ENCODE measurements around the gene UGT8.
"Not testable (repeated sequence)": the region's sequence is repeated elsewhere in the genome, so short reads cannot be mapped to it uniquely, and the experiment has no call there.

The UGT8 gene

DNA sequence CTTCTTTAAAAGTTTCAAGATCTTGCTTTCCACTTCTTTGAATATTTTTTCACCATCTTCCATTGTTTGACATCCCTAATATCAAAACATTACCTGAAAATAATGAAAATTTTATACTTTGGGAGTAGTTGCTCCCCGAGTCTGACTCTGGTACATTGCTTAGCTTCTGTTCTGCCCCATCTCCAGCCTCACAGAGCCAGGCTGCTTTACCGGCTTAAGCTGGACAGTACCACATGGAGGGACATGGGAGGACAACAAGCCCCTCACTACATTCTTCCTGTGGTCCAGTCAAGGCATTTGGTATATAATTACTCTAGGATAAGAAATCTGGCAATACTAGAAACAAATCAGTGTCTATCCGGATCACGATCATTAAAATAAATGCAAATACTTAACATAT lies 60.2 kb downstream of the UGT8 start:
- Histone ChIP-seq H3K4me3 (replicated peaks; ENCODE audit: insufficient read depth, low read length) (no peak overlapping the region), H3K27me3 (ENCODE audit: insufficient read depth, poor library complexity, severe bottlenecking) (no peaks in the 10 kb centered on the region), H3K27ac (replicated peaks) (no peak overlapping the region)
- TF ChIP-seq POLR2AphosphoS5 (IDR thresholded peaks at IDR 0.05; ENCODE audit: low read depth) (no peak), CTCF (IDR thresholded peaks at IDR 0.05; ENCODE audit: insufficient read depth, low read length) (no peak), REST (IDR thresholded peaks at IDR 0.05; ENCODE audit: insufficient replicate concordance, low read depth) (no peak), SPI1 (IDR thresholded peaks at IDR 0.05; ENCODE audit: borderline replicate concordance, low read depth) (no peak), GABPA (IDR thresholded peaks at IDR 0.05; ENCODE audit: low read depth) (no peak)
- DNase-seq (ENCODE audit: low read depth in 1 of 2, low spot score in 1 of 2): no peak

DNA sequence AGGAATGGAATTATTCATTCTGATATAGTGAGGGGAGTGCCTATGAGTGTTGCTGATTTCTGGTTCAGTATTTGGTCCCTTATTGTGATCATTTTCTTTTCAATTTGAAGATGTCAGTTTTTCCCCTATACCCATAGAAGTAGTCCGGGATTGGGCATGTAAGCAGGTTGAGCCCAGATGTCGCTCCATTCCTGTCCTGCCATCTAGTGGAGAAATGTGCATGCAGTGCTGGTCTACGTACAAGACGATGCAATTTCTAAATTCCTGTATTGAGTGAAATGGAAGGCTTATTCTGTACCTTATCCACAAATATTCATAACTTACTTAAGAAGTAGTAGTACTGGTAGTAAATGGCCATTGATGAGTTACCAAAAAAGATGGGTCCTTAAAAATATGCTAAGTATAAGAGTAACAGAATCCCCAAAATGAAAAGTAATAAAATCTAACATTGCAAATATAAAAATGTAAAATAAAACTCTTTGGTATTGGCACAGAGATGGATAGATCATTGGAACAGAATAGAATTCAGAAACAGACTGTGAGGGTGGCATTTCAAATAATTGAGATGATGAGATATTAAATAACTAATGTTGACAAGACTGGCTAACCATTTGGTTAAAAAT lies 60.9 kb downstream of the UGT8 start:
- Histone ChIP-seq H3K27ac (replicated peaks) (no peak overlapping the region), H3K4me3 (replicated peaks; ENCODE audit: insufficient read depth, low read length) (no peak overlapping the region), H3K27me3 (ENCODE audit: insufficient read depth, poor library complexity, severe bottlenecking) (no peaks in the 10 kb centered on the region)
- DNase-seq (ENCODE audit: low read depth in 1 of 2, low spot score in 1 of 2): peak; percentile 11 to 51
- TF ChIP-seq CTCF (IDR thresholded peaks at IDR 0.05; ENCODE audit: insufficient read depth, low read length) (peak; percentile 90), POLR2AphosphoS5 (IDR thresholded peaks at IDR 0.05; ENCODE audit: low read depth) (no peak)

DNA sequence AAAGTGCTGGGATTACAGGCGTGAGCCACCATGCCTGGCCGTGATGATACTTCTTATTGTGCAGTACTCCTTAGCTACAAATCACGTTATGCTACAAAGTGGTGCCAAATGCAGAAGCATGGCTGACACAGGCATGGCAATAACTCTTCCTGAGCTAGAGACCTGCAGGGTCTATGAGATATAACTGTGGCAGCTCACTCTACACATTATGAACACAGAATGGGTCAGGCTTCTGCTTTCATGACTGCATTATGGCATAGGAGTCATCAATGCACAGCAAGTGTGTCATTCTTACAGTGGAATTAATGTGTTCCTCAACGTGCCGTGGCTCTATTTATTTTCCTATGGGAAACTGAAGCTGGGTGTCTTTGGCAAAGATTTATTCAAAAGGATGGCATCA lies 64.5 kb downstream of the UGT8 start:
- Histone ChIP-seq H3K27me3 (ENCODE audit: insufficient read depth, poor library complexity, severe bottlenecking) (no peaks in the 10 kb centered on the region), H3K4me3 (replicated peaks; ENCODE audit: insufficient read depth, low read length) (no peak overlapping the region), H3K27ac (replicated peaks) (no peak overlapping the region)
- no peak for TF ChIP-seq REST (IDR thresholded peaks at IDR 0.05; ENCODE audit: insufficient replicate concordance, low read depth)
- TF ChIP-seq SPI1 (IDR thresholded peaks at IDR 0.05; ENCODE audit: borderline replicate concordance, low read depth): no peak
- no peak for TF ChIP-seq CTCF (IDR thresholded peaks at IDR 0.05; ENCODE audit: insufficient read depth, low read length)
- TF ChIP-seq POLR2AphosphoS5 (IDR thresholded peaks at IDR 0.05; ENCODE audit: low read depth): no peak
- no peak for TF ChIP-seq GABPA (IDR thresholded peaks at IDR 0.05; ENCODE audit: low read depth)
- DNase-seq (ENCODE audit: low read depth in 1 of 2, low spot score in 1 of 2): no peak

GRCh38 chr4:114668577-114668976 lies 70.0 kb downstream of the UGT8 start:
- Histone ChIP-seq H3K27me3 (ENCODE audit: insufficient read depth, poor library complexity, severe bottlenecking) (no peaks in the 10 kb centered on the region), H3K27ac (replicated peaks) (no peak overlapping the region), H3K4me3 (replicated peaks; ENCODE audit: insufficient read depth, low read length) (no peak overlapping the region)
- DNase-seq (ENCODE audit: low read depth in 1 of 2, low spot score in 1 of 2): no peak
- no peak for TF ChIP-seq REST (IDR thresholded peaks at IDR 0.05; ENCODE audit: insufficient replicate concordance, low read depth)
- TF ChIP-seq CTCF (IDR thresholded peaks at IDR 0.05; ENCODE audit: insufficient read depth, low read length): no peak
- no peak for TF ChIP-seq SPI1 (IDR thresholded peaks at IDR 0.05; ENCODE audit: borderline replicate concordance, low read depth)
- no peak for TF ChIP-seq GABPA (IDR thresholded peaks at IDR 0.05; ENCODE audit: low read depth)
- TF ChIP-seq POLR2AphosphoS5 (IDR thresholded peaks at IDR 0.05; ENCODE audit: low read depth): no peak

- H3K27ac ChIP-seq (replicated peaks): not testable (repeated sequence)
Measured at GRCh38 chr4:114670733-114671132, 72.1 kb downstream of the UGT8 start.

More at GRCh38 chr4:114670733-114671132, 72.1 kb downstream of the UGT8 start:
- DNase-seq (ENCODE audit: low read depth in 1 of 2, low spot score in 1 of 2); H3K4me3 ChIP-seq (replicated peaks; ENCODE audit: insufficient read depth, low read length); H3K27me3 ChIP-seq (ENCODE audit: insufficient read depth, poor library complexity, severe bottlenecking): not testable (repeated sequence)

Data from HL-60 (cell line).